ENCODE measurements around the gene ARMC2.

- TF ChIP-seq POLR2AphosphoS5 (IDR thresholded peaks at IDR 0.05; ENCODE audit: borderline replicate concordance, low read depth, low read length) = no peak
- TF ChIP-seq EZH2 (IDR thresholded peaks at IDR 0.05) = no peak
These were observed 49.1 kb downstream of the ARMC2 start for GRCh38 chr6:108897371-108897770.
